Fibroblast of the aortic adventitia (primary cell): ENCODE results near the gene FAM13B. TPM values are rescaled to one million over a fixed set of nuclear protein-coding genes. Genes with fewer than 3 reads are reported as not detected.
"Not testable (repeated sequence)": the region's sequence is repeated elsewhere in the genome, so short reads cannot be mapped to it uniquely, and the experiment has no call there.

Source experiments
- DNase-seq: peaks from one replicate; pipeline ENCODE4 v3.0.0-alpha.2; 2010; ENCODE audit warnings: low read depth
- H3K4me3 ChIP-seq: 2 replicates; pipeline ENCODE4 v1.5.1; 2011; ENCODE audit warnings: low read depth, mild to moderate bottlenecking, control low read depth, low read length, moderate library complexity
- total RNA-seq: library from RNA; depleted of rRNA; stranded (reverse); fragments of >200 nt; gene quantifications from 2 replicates; pipeline ENCODE4 v1.2.3, GENCODE V29; 2012; ENCODE audit warnings: low replicate concordance
- TF ChIP-seq, protein P1 (sequence below): IDR thresholded peaks from 2 replicates; pipeline ENCODE4 v1.5.1; 2011; ENCODE audit warnings: mild to moderate bottlenecking, low read length, control low read depth, inconsistent platforms; ENCODE audit not compliant: insufficient read depth

The FAM13B gene
- total RNA-seq = 42.8 and 50.0 TPM in 2 replicates

DNA sequence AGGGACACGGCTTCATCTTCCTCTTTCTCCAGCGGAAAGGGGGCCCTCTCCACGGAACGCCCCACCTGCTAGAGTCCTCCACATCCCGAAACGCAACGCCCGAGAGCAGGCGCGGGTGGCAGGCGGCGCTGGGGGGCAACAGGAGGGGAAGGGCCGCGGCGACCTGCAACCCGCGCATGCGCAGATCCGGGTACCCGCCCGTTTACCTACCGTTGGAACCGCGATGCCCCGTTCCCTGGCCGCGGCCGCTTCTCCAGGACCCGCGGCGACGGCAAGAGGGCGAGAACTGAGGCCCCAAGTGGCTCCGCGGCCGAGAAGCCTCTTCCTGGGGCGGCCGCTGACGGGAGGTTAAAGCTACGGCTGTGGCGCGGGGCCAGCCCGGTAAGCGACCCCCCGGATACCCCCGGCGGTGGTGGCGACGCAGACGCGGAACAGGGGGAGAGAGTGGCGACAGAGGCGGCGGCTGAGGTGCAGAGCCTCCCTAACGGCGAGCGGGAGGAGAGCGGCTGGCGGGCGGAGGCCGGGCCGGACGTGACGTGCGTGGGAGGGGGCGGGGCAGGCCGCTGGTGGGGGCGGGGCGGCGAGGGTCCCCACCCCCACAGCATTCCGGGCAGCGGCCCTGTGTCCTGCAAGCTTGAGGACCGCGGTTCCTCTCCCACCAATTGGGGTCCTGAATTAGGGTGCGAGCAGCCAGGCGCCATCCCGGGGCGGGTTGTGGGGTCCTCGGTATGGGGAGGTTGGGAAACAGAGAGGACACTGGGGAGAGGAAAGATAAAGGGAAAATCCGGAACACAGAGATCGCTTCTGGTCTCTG, at the start of gene FAM13B:
TSS of gene FAM13B (minus strand) at position 508 of the 814 bp plus-strand sequence. CDS start 13,968 bp downstream, outside the sequence.
- peak; percentile 58 for DNase-seq
- peak within 1 kb of the TSS; percentile 94 for H3K4me3 ChIP-seq
- TF ChIP-seq, protein P1, sequence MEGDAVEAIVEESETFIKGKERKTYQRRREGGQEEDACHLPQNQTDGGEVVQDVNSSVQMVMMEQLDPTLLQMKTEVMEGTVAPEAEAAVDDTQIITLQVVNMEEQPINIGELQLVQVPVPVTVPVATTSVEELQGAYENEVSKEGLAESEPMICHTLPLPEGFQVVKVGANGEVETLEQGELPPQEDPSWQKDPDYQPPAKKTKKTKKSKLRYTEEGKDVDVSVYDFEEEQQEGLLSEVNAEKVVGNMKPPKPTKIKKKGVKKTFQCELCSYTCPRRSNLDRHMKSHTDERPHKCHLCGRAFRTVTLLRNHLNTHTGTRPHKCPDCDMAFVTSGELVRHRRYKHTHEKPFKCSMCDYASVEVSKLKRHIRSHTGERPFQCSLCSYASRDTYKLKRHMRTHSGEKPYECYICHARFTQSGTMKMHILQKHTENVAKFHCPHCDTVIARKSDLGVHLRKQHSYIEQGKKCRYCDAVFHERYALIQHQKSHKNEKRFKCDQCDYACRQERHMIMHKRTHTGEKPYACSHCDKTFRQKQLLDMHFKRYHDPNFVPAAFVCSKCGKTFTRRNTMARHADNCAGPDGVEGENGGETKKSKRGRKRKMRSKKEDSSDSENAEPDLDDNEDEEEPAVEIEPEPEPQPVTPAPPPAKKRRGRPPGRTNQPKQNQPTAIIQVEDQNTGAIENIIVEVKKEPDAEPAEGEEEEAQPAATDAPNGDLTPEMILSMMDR = no peak

DNA sequence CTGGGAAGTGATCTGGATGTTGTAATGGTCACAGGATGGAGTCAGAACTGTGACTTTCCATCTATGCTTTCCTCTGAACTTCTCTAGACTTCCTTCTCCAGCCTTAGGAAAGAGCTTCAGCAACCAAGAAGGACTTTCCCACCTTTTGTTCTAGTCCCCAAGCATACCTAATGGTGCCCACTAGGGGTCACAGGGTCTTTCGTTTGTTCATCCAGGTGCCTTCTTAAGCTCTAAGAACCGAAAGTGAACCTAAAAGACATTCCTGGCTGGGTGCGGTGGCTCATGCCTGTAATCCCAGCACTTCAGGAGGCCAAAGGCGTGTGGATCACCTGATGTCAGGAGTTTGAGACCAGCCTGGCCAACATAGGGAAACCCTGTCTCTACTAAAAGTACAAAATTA, 49.2 kb upstream of the FAM13B start:
- no peak overlapping the region for H3K4me3 ChIP-seq
- no peak for DNase-seq
- TF ChIP-seq, protein P1 = no peak

DNA sequence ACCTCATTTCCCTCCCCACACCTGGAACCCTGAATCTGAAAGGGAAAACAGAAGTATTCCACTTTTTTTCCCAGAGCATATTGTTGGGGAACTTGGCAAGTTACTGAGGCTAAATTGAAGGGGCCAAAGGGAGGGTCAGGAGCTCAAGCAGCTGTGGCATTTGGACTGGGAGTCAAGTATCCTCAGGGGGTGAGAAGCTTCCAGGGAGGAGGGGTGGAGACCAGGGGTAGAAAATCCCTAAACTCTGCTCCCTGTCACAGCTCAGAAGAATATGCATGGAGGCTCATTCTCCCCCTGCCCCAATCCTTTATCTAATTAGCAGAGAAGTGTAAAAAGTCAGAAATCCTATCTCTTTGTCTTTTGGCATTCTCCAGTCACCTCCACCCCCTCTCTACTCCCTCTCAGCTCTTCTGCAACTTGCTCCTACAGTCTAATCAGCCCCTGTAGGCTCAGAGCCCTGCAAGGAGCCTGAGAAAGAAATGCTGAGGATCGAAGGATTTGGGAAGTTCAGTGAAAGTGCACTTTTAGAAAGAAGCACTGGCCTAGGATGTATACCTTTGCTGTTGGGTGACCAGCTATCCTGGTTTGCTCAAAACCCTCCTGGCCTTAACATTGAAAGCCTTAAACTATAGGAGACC, 45.2 kb upstream of the FAM13B start:
- DNase-seq = no peak

GRCh38 chr5:138077064-138077696, 44.3 kb upstream of the FAM13B start:
- peak; percentile 80 for DNase-seq
- TF ChIP-seq, protein P1 = peak; percentile 85
- no peak overlapping the region for H3K4me3 ChIP-seq

More for the DNA sequence above, 45.2 kb upstream of the FAM13B start:
- TF ChIP-seq, protein P1 = no peak
- H3K4me3 ChIP-seq = no peak overlapping the region

DNA sequence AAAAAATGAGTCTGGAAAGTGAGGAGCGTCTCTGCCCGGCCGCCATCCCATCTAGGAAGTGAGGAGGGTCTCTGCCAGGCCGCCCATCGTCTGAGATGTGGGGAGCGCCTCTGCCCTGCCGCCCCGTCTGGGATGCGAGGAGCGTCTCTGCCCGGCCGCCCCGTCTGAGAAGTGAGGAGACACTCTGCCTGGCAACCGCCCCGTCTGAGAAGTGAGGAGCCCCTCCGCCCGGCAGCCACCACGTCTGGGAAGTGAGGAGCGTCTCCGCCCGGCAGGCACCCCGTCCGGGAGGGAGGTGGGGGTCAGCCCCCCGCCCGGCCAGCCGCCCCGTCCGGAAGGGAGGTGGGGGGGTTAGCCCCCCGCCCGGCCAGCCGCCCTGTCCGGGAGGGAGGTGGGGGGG, 37.1 kb upstream of the FAM13B start:
- H3K4me3 ChIP-seq, DNase-seq: not testable (repeated sequence)

- no peak overlapping the region for H3K4me3 ChIP-seq
- DNase-seq = peak; percentile 84
- TF ChIP-seq, protein P1 = peak; percentile 83
Measured at GRCh38 chr5:138068742-138069600, 36.1 kb upstream of the FAM13B start.
